ENCODE measurements around the gene FSD1L.
"Not testable (repeated sequence)": the region's sequence is repeated elsewhere in the genome, so short reads cannot be mapped to it uniquely, and the experiment has no call there.

FSD1L gene

GRCh38 chr9:105554042-105554441 is 106.2 kb downstream of the FSD1L start:
- no CpG with 5 or more reads among the region's 10 CpGs for WGBS (ENCODE audit: extremely low coverage, insufficient coverage, low lambda C conversion rate)
- Histone ChIP-seq H3K4me3 (ENCODE audit: low read length) (no peak overlapping the region), H3K56ac (ENCODE audit: low read length) (no peak overlapping the region), H3K27me3 (ENCODE audit: insufficient read depth, low read length, poor library complexity) (peaks cover 2% of the 10 kb centered on the region), H3K4me1 (ENCODE audit: control insufficient read depth, low read depth, low read length) (peaks cover 3% of the 10 kb centered on the region), H3K4me2 (ENCODE audit: low read length) (no peak overlapping the region), H4K8ac (ENCODE audit: low read depth, low read length) (no peak overlapping the region), H3K23ac (ENCODE audit: low read length) (no peak overlapping the region), H3K36me3 (ENCODE audit: control insufficient read depth, insufficient read depth, low read length) (no peaks in the 10 kb centered on the region), H3K79me1 (ENCODE audit: low read length) (peaks cover 2% of the 10 kb centered on the region), H4K5ac (ENCODE audit: low read length) (no peak overlapping the region), H2BK15ac (replicated peaks; ENCODE audit: low read depth) (no peak overlapping the region), H2BK5ac (ENCODE audit: low read length) (no peak overlapping the region), H2AK5ac (ENCODE audit: low read length) (no peak overlapping the region), H3K9ac (ENCODE audit: low read length) (no peak overlapping the region), H3K79me2 (ENCODE audit: control insufficient read depth, insufficient read depth, low read length) (no peaks in the 10 kb centered on the region), H2BK120ac (ENCODE audit: low read depth, low read length) (no peak overlapping the region), H3K27ac (ENCODE audit: low read depth, low read length) (no peak overlapping the region), H3K18ac (ENCODE audit: low read length) (no peak overlapping the region), H3K4ac (ENCODE audit: low read depth, low read length) (no peak overlapping the region)
- DNase-seq, result no peak

DNA sequence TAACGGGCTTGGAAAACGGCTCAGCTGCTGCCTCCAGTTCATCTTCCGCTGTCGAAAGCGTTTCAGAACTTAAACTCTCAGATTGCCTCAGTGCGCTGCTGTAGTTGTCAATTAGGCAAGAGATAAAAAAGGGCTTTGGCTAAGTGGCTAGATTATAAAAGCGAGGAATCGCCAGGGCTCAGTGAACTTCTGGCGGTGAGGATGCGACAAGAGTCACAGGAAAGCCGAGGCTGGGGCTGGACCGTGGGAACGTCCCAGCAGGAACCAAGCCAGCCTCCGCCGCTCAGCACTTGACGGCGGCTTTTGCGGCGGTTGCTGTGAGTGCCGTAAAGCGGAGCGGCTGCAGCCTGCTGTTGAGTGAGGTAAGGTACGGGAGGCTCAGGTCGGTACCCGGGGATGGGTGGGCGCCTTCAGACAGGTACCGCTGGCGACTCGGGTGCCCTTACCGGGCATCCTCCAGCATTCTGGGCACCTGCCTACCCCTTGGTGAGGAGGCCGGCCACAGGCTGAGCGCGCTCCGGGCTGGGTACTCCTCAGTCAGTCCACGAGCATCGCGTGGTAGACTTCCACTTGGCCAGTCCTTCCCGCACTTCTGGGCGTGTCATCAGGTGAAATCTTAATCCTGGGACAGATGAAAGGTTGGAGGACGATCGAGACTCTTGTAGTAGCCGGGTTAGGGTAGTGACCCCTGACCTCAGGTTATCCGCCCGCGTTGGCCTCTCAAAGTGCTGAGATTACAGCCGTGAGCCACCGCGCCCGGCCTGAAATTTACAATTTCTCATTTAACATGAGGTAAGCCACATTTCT is 110.2 kb downstream of the FSD1L start, which contains the start of gene FKTN:
Gene FKTN, plus strand, starts transcription at position 328 of the 807 bp plus-strand sequence. CDS start 16,902 bp downstream, outside the sequence.
- DNase-seq, result peak; percentile 95
- Histone ChIP-seq H4K5ac (ENCODE audit: low read length) (peak within 1 kb of the TSS; percentile 97), H3K27me3 (ENCODE audit: insufficient read depth, low read length, poor library complexity) (peaks cover 2% of the 10 kb centered on the region), H3K18ac (ENCODE audit: low read length) (no peak within 1 kb of the TSS), H3K4me2 (ENCODE audit: low read length) (peak within 1 kb of the TSS; percentile 95), H3K27ac (ENCODE audit: low read depth, low read length) (no peak within 1 kb of the TSS), H2BK120ac (ENCODE audit: low read depth, low read length) (no peak within 1 kb of the TSS), H3K79me2 (ENCODE audit: control insufficient read depth, insufficient read depth, low read length) (no peaks in the 10 kb centered on the region), H2AK5ac (ENCODE audit: low read length) (no peak within 1 kb of the TSS), H3K4me1 (ENCODE audit: control insufficient read depth, low read depth, low read length) (peaks cover 3% of the 10 kb centered on the region), H3K36me3 (ENCODE audit: control insufficient read depth, insufficient read depth, low read length) (no peaks in the 10 kb centered on the region), H2BK5ac (ENCODE audit: low read length) (no peak within 1 kb of the TSS), H3K9ac (ENCODE audit: low read length) (peak within 1 kb of the TSS; percentile 77), H2BK15ac (replicated peaks; ENCODE audit: low read depth) (no peak within 1 kb of the TSS), H3K4me3 (ENCODE audit: low read length) (peak within 1 kb of the TSS; percentile 77), H3K4ac (ENCODE audit: low read depth, low read length) (no peak within 1 kb of the TSS), H3K23ac (ENCODE audit: low read length) (no peak within 1 kb of the TSS), H3K79me1 (ENCODE audit: low read length) (peaks cover 3% of the 10 kb centered on the region), H4K8ac (ENCODE audit: low read depth, low read length) (peak within 1 kb of the TSS; percentile 28), H3K56ac (ENCODE audit: low read length) (peak within 1 kb of the TSS; percentile 89)
- no CpG with 5 or more reads among the region's 49 CpGs for WGBS (ENCODE audit: extremely low coverage, insufficient coverage, low lambda C conversion rate)

DNA sequence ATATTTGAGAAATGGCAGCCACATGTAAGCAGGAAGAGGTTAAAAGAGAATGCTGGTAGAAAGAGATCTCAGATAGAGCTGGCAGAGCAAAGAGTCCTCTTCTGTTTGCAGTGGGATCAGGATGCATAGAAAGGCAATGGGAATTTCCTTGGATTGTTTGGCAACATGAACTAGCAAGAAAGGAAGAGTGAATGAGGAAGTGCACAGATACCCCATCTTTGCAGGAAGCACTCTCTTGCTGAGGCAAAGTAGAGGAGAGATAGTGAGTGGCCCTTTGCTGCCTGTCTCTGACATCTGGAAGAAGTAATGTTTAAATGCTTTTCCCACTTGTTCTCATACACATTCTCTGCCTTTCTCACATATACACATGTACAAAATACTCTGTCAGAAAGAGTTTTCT is 124.6 kb downstream of the FSD1L start:
- Histone ChIP-seq H3K4me1 (ENCODE audit: control insufficient read depth, low read depth, low read length) (no peaks in the 10 kb centered on the region), H3K27ac (ENCODE audit: low read depth, low read length) (no peak overlapping the region), H2BK5ac (ENCODE audit: low read length) (no peak overlapping the region), H3K27me3 (ENCODE audit: insufficient read depth, low read length, poor library complexity) (no peaks in the 10 kb centered on the region), H3K79me1 (ENCODE audit: low read length) (no peaks in the 10 kb centered on the region), H3K18ac (ENCODE audit: low read length) (no peak overlapping the region), H3K4me3 (ENCODE audit: low read length) (no peak overlapping the region), H3K79me2 (ENCODE audit: control insufficient read depth, insufficient read depth, low read length) (no peaks in the 10 kb centered on the region), H3K4me2 (ENCODE audit: low read length) (no peak overlapping the region), H2BK120ac (ENCODE audit: low read depth, low read length) (no peak overlapping the region), H3K23ac (ENCODE audit: low read length) (no peak overlapping the region), H4K8ac (ENCODE audit: low read depth, low read length) (no peak overlapping the region), H3K36me3 (ENCODE audit: control insufficient read depth, insufficient read depth, low read length) (no peaks in the 10 kb centered on the region), H2AK5ac (ENCODE audit: low read length) (no peak overlapping the region), H2BK15ac (replicated peaks; ENCODE audit: low read depth) (no peak overlapping the region), H3K56ac (ENCODE audit: low read length) (no peak overlapping the region), H3K4ac (ENCODE audit: low read depth, low read length) (no peak overlapping the region), H3K9ac (ENCODE audit: low read length) (no peak overlapping the region), H4K5ac (ENCODE audit: low read length) (no peak overlapping the region)
- DNase-seq, result no peak

DNA sequence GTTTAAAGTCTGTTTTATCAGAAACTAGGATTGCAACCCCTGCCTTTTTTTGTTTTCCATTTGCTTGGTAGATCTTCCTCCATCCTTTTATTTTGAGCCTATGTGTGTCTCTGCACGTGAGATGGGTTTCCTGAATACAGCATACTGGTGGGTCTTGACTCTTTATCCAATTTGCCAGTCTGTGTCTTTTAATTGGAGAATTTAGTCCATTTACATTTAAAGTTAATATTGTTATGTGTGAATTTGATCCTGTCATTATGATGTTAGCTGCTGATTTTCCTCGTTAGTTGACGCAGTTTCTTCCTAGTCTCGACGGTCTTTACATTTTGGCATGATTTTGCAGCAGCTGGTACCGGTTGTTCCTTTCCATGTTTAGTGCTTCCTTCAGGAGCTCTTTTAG is 132.1 kb downstream of the FSD1L start:
- H3K23ac ChIP-seq (ENCODE audit: low read length); H3K4me3 ChIP-seq (ENCODE audit: low read length); H4K5ac ChIP-seq (ENCODE audit: low read length); H3K9ac ChIP-seq (ENCODE audit: low read length); H3K79me1 ChIP-seq (ENCODE audit: low read length); H2BK15ac ChIP-seq (replicated peaks; ENCODE audit: low read depth); H3K79me2 ChIP-seq (ENCODE audit: control insufficient read depth, insufficient read depth, low read length); H2BK5ac ChIP-seq (ENCODE audit: low read length); H3K4ac ChIP-seq (ENCODE audit: low read depth, low read length); H3K18ac ChIP-seq (ENCODE audit: low read length); H3K27ac ChIP-seq (ENCODE audit: low read depth, low read length); H3K4me1 ChIP-seq (ENCODE audit: control insufficient read depth, low read depth, low read length); DNase-seq; H3K36me3 ChIP-seq (ENCODE audit: control insufficient read depth, insufficient read depth, low read length); H3K4me2 ChIP-seq (ENCODE audit: low read length); H3K56ac ChIP-seq (ENCODE audit: low read length); H4K8ac ChIP-seq (ENCODE audit: low read depth, low read length); H2BK120ac ChIP-seq (ENCODE audit: low read depth, low read length); H3K27me3 ChIP-seq (ENCODE audit: insufficient read depth, low read length, poor library complexity); H2AK5ac ChIP-seq (ENCODE audit: low read length): not testable (repeated sequence)
- no CpG with 5 or more reads among the region's 6 CpGs for WGBS (ENCODE audit: extremely low coverage, insufficient coverage, low lambda C conversion rate)

GRCh38 chr9:105581550-105581949 is 133.7 kb downstream of the FSD1L start:
- H3K27ac ChIP-seq (ENCODE audit: low read depth, low read length); H3K18ac ChIP-seq (ENCODE audit: low read length); H3K36me3 ChIP-seq (ENCODE audit: control insufficient read depth, insufficient read depth, low read length); H3K23ac ChIP-seq (ENCODE audit: low read length); H2AK5ac ChIP-seq (ENCODE audit: low read length); H3K56ac ChIP-seq (ENCODE audit: low read length); H3K27me3 ChIP-seq (ENCODE audit: insufficient read depth, low read length, poor library complexity); H3K4me3 ChIP-seq (ENCODE audit: low read length); H3K9ac ChIP-seq (ENCODE audit: low read length); H4K5ac ChIP-seq (ENCODE audit: low read length); H3K79me1 ChIP-seq (ENCODE audit: low read length); H3K4me1 ChIP-seq (ENCODE audit: control insufficient read depth, low read depth, low read length); H2BK15ac ChIP-seq (replicated peaks; ENCODE audit: low read depth); H2BK120ac ChIP-seq (ENCODE audit: low read depth, low read length); H3K4me2 ChIP-seq (ENCODE audit: low read length); H3K79me2 ChIP-seq (ENCODE audit: control insufficient read depth, insufficient read depth, low read length); H4K8ac ChIP-seq (ENCODE audit: low read depth, low read length); H2BK5ac ChIP-seq (ENCODE audit: low read length); H3K4ac ChIP-seq (ENCODE audit: low read depth, low read length): not testable (repeated sequence)
- peak; percentile 59 for DNase-seq
- no CpG with 5 or more reads among the region's 16 CpGs for WGBS (ENCODE audit: extremely low coverage, insufficient coverage, low lambda C conversion rate)

DNA sequence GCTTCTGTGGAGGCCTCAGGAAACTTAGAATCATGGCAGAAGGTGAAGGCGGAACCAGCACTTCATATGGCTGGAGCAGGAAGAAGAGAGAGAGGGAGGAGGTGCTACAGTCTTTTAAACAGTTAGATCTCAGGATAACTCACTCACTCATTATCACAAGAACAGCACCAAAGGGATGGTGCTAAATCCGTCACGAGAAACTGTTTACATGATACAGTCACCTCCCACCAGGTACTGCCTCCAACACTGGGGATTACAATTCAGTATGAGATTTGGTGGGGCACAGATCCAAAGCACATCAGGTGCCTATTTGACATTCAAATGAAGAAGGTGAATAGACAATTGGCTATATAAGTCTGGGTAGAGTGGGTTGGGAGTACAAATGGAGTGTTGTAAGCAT is 145.3 kb downstream of the FSD1L start:
- Histone ChIP-seq H2AK5ac (ENCODE audit: low read length) (no peak overlapping the region), H3K79me1 (ENCODE audit: low read length) (no peaks in the 10 kb centered on the region), H3K27me3 (ENCODE audit: insufficient read depth, low read length, poor library complexity) (no peaks in the 10 kb centered on the region), H3K4me1 (ENCODE audit: control insufficient read depth, low read depth, low read length) (no peaks in the 10 kb centered on the region), H2BK15ac (replicated peaks; ENCODE audit: low read depth) (no peak overlapping the region), H3K9ac (ENCODE audit: low read length) (no peak overlapping the region), H3K36me3 (ENCODE audit: control insufficient read depth, insufficient read depth, low read length) (no peaks in the 10 kb centered on the region), H3K4me2 (ENCODE audit: low read length) (no peak overlapping the region), H3K18ac (ENCODE audit: low read length) (no peak overlapping the region), H2BK120ac (ENCODE audit: low read depth, low read length) (no peak overlapping the region), H3K4me3 (ENCODE audit: low read length) (no peak overlapping the region), H2BK5ac (ENCODE audit: low read length) (no peak overlapping the region), H3K4ac (ENCODE audit: low read depth, low read length) (no peak overlapping the region), H4K8ac (ENCODE audit: low read depth, low read length) (no peak overlapping the region), H3K79me2 (ENCODE audit: control insufficient read depth, insufficient read depth, low read length) (no peaks in the 10 kb centered on the region), H4K5ac (ENCODE audit: low read length) (no peak overlapping the region), H3K23ac (ENCODE audit: low read length) (no peak overlapping the region), H3K56ac (ENCODE audit: low read length) (no peak overlapping the region), H3K27ac (ENCODE audit: low read depth, low read length) (no peak overlapping the region)
- DNase-seq, result no peak
- WGBS (ENCODE audit: extremely low coverage, insufficient coverage, low lambda C conversion rate), result no CpG with 5 or more reads among the region's 3 CpGs
